RWPE1 (cell line): ENCODE data around the gene TEAD2.

Source experiments
- CTCF ChIA-PET: fragments of 350-600 bp; sonication (Branson Sonifier 250); formaldehyde crosslinking; extraction: SDS; loops from one replicate; lab custom pipeline; 2021; lab: Yijun Ruan, JAX
- POLR2A ChIA-PET: fragments of 400-600 bp; formaldehyde crosslinking; extraction: SDS; loops from one replicate; lab custom pipeline; 2020; ENCODE audit warnings: antibody characterized with exemption; ENCODE audit not compliant: low non-redundant PET; lab: Yijun Ruan, JAX
- DNase-seq: peaks from one replicate; pipeline ENCODE4 v3.0.0; 2012; ENCODE audit warnings: low spot score
- H3K27ac ChIP-seq: fragments of 450-650 bp; 2 replicates; pipeline ENCODE4 v1.5.1; 2017
- TF ChIP-seq, protein P1 (sequence below): fragments of 450-650 bp; conservative IDR thresholded peaks from 2 replicates; pipeline ENCODE4 v1.5.1; 2017; ENCODE audit warnings: low read depth, mild to moderate bottlenecking

TEAD2 gene

DNA sequence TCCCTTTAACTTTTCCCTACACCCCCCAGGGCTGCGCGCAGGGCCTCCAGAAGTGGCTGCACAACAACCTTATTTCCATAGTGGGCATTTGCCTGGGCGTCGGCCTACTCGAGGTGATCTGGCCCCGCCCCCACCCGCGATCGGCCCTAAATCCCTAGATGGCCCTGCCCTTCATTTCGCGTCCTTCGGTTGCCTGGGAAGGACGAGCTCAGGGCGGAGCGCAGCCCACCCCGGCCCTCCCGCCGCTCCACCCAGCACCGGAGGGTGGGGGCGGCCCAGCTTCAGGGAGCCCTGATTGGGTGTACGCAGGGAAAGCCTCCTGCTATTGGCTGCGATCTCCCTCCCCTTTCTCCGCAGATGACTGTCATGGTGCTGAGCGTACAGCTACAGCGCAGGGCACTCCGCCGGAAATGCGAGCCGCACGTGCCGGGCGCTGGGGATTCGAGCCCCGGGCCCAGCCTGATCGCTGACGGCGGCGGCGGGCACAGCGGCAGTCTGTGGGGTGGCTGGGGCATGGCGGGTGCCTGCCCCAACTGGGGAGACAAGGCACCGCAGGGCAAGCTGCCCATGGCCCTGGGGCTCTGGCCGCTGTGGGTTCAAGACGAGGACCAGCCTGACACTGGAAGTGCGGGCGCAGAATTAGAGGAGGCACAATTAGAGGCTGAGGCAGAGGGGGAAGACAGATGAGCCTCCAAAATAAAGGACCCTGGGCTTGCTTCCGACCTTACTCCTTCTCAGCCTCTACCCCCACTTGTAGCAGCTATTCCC is 22.7 kb downstream of the TEAD2 start:
- H3K27ac ChIP-seq, result peak overlapping the region; percentile 87
- peak; percentile 98 for DNase-seq
- ChIA-PET CTCF (interaction anchor here (0.7 kb wide), 1 partner anchor 12 kb away, joined by 3 read pairs; no protein-coding TSS in a partner anchor), POLR2A (interaction anchor here (1.1 kb wide), 1 partner anchor 118 kb away, joined by 5 read pairs; no protein-coding TSS in a partner anchor)
- TF ChIP-seq, protein P1, sequence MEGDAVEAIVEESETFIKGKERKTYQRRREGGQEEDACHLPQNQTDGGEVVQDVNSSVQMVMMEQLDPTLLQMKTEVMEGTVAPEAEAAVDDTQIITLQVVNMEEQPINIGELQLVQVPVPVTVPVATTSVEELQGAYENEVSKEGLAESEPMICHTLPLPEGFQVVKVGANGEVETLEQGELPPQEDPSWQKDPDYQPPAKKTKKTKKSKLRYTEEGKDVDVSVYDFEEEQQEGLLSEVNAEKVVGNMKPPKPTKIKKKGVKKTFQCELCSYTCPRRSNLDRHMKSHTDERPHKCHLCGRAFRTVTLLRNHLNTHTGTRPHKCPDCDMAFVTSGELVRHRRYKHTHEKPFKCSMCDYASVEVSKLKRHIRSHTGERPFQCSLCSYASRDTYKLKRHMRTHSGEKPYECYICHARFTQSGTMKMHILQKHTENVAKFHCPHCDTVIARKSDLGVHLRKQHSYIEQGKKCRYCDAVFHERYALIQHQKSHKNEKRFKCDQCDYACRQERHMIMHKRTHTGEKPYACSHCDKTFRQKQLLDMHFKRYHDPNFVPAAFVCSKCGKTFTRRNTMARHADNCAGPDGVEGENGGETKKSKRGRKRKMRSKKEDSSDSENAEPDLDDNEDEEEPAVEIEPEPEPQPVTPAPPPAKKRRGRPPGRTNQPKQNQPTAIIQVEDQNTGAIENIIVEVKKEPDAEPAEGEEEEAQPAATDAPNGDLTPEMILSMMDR, result no peak

DNA sequence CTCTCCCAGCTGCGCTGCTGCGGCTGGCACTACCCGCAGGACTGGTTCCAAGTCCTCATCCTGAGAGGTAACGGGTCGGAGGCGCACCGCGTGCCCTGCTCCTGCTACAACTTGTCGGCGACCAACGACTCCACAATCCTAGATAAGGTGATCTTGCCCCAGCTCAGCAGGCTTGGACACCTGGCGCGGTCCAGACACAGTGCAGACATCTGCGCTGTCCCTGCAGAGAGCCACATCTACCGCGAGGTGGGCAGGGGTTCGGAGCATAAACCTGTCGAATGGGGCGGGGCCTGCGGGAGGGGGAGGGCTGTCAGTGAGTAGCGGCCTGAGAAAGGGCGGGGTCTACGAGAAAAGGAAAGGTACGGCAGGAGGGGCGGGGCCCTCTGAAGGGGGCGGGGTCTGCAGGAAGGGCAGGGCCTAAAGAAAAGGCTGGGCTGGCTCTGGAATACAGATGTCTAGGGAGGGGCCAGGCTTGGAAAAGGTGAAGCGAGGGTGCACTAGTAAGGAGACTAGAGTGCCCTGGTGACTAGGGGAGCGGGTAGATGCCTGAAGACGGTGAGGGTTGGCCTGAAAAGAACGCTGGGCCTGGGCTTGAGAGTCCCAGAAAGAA is 23.4 kb downstream of the TEAD2 start:
- DNase-seq, result peak; percentile 96
- CTCF ChIA-PET, result no interaction called here
- TF ChIP-seq, protein P1, result no peak
- H3K27ac ChIP-seq, result peak overlapping the region; percentile 87
- POLR2A ChIA-PET, result interaction anchor here (0.6 to 1.1 kb wide), 2 partner anchors 117 to 180 kb away, joined by 3 to 5 read pairs; no protein-coding TSS in a partner anchor

DNA sequence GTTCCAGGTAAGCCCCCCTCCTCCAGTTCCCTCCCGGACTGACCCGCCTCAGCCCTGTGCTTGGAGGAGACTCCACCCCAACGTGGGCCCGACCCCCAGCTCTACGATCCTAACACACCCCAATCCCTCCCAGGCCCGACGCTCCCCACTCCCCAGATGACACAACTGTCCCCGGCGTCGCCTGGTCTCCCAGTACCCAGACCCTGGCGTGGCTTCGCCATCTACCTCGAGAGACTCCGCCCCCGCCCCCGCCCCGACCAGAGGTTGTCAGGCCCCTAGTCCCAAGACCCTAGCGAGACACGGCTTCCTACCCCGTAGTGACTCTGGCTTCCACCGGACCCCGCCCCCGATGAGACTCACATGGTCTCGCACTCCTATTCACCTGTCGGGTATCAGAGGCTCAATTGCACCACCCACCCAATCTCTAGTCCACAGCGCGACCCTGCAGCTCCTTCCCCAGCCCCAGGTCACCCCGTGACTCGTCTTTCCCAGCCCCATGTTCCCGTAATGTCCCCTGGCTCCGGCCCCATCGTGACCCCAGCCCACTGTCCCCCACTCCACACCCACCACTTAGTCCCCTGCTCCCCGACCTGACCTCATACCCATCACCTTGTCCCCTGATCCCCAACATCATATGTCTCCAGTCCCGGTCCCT is 24.1 kb downstream of the TEAD2 start:
- POLR2A ChIA-PET, result interaction anchor here (0.6 kb wide), 1 partner anchor 179 kb away, joined by 3 read pairs; no protein-coding TSS in a partner anchor
- TF ChIP-seq, protein P1, result no peak
- CTCF ChIA-PET, result interaction anchor here (0.7 kb wide), 1 partner anchor 37 kb away, joined by 4 read pairs; no protein-coding TSS in a partner anchor
- DNase-seq, result no peak
- peak overlapping the region; percentile 87 for H3K27ac ChIP-seq

DNA sequence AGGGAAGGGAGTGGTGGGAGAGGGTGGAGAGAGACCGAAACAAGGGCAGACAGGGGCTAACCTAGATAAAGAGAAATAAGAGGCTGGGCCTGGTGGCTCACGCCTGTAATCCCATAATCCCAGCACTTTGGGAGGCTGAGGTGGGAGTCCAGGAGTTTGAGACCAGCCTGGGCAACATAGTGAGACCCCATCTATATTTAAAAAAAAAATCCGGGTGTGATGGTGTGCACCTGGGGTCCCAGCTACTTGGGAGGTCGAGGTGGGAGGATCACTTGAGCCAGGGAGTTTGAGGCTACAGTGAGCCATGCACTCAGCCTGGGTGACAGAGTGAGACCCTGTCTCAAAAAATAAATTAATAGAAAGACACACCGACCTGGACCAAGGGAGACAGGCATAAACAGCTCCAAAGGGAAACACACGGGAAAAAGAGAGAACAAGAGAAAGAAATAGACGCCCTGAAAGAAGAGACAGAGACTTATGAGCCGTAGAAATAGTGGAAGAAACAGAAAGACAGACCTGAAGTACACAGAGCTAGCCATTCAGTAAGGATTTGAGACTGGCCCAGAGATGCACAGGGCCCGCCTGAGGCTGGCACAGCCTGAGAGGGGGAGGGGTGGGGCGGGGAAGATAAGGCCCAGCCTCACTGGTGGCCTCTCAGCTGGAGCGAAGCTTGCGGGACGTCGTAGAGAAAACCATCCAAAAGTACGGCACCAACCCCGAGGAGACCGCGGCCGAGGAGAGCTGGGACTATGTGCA is 24.8 kb downstream of the TEAD2 start:
- TF ChIP-seq, protein P1, result no peak
- no peak overlapping the region for H3K27ac ChIP-seq
- ChIA-PET CTCF (interaction anchor here (0.6 to 0.7 kb wide), 4 partner anchors 11 to 403 kb away, joined by 3 to 5 read pairs (median 4); no protein-coding TSS in a partner anchor), POLR2A (no interaction called here)
- no peak for DNase-seq

DNA sequence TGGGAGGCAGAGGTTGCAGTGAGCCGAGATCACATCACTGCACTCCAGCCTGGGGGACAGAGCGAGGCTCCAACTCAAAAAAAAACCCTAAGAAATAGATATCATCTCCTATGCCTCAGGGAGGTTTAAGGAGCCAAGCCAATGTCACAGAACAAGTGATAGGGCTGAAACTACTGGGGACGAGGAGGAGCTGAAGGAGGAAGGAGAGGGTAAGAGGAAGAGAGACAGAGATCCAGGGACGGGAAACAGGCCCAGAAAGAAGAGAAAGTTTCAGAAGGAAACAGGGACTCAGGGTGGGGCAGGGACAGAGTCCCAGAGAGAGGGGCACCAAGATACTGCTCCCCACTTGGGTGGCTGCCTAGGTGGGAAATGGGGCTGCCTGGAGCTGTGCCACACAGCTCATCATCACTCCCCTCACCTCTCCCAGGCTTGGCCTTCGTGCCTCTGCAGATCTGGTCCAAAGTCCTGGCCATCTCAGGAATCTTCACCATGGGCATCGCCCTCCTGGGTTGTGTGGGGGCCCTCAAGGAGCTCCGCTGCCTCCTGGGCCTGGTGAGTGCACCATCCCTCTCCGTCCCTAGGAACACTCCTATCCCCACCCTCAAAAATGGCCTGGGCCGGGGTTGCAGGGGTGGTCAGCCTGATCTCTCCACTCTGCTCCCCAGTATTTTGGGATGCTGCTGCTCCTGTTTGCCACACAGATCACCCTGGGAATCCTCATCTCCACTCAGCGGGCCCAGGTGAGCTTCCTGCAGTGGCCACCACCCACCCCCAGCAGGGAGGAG is 25.5 kb downstream of the TEAD2 start:
- POLR2A ChIA-PET, result no interaction called here
- no peak overlapping the region; the same call in 1 of the 2 replicates for H3K27ac ChIP-seq
- CTCF ChIA-PET, result interaction anchor here (0.6 kb wide), 3 partner anchors 12 to 403 kb away, joined by 3 to 5 read pairs (median 3); no protein-coding TSS in a partner anchor

More for the DNA sequence above, 25.5 kb downstream of the TEAD2 start:
- TF ChIP-seq, protein P1, result no peak
- no peak for DNase-seq
